ENCODE results near the gene ADAMTS17.

ADAMTS17 gene

GRCh38 chr15:100252779-100253417 is 88.9 kb downstream of the ADAMTS17 start:
- TF ChIP-seq CTCF (IDR thresholded peaks at IDR 0.05; ENCODE audit: low read depth, low read length, missing control alignments), result no peak
- no peak for DNase-seq (ENCODE audit: low read depth)
- H3K4me3 ChIP-seq (ENCODE audit: low read depth, low read length), result no peak overlapping the region

- no peak for DNase-seq (ENCODE audit: low read depth)
- H3K4me3 ChIP-seq (ENCODE audit: low read depth, low read length), result no peak overlapping the region
- TF ChIP-seq CTCF (IDR thresholded peaks at IDR 0.05; ENCODE audit: low read depth, low read length, missing control alignments), result no peak
Measured at GRCh38 chr15:100252359-100252758, 89.4 kb downstream of the ADAMTS17 start.

GRCh38 chr15:100250176-100250800 is 91.5 kb downstream of the ADAMTS17 start:
- H3K4me3 ChIP-seq (ENCODE audit: low read depth, low read length), result no peak overlapping the region
- DNase-seq (ENCODE audit: low read depth), result no peak
- TF ChIP-seq CTCF (IDR thresholded peaks at IDR 0.05; ENCODE audit: low read depth, low read length, missing control alignments), result no peak

- no peak overlapping the region for H3K4me3 ChIP-seq (ENCODE audit: low read depth, low read length)
- DNase-seq (ENCODE audit: low read depth), result no peak
- TF ChIP-seq CTCF (IDR thresholded peaks at IDR 0.05; ENCODE audit: low read depth, low read length, missing control alignments), result no peak
Measured at GRCh38 chr15:100249096-100249815, 92.5 kb downstream of the ADAMTS17 start.

- no peak overlapping the region for H3K4me3 ChIP-seq (ENCODE audit: low read depth, low read length)
- TF ChIP-seq CTCF (IDR thresholded peaks at IDR 0.05; ENCODE audit: low read depth, low read length, missing control alignments), result no peak
- no peak for DNase-seq (ENCODE audit: low read depth)
Measured at GRCh38 chr15:100248236-100248635, 93.5 kb downstream of the ADAMTS17 start.

- DNase-seq (ENCODE audit: low read depth), result no peak
- H3K4me3 ChIP-seq (ENCODE audit: low read depth, low read length), result no peak overlapping the region
- no peak for TF ChIP-seq CTCF (IDR thresholded peaks at IDR 0.05; ENCODE audit: low read depth, low read length, missing control alignments)
Measured at GRCh38 chr15:100247228-100248225, 94.2 kb downstream of the ADAMTS17 start.

Data from GM12864 (cell line).